Activated B cell treated with CpG ODN at 0.5 μM for 24 hours (primary cell): ENCODE results near the gene ATG16L2. TPM values are rescaled to one million over a fixed set of nuclear protein-coding genes. Genes with fewer than 3 reads are reported as not detected.
"Not testable (repeated sequence)": the region's sequence is repeated elsewhere in the genome, so short reads cannot be mapped to it uniquely, and the experiment has no call there.

ENCODE experiments used
- ATAC-seq: fragments of 200-7000 bp; cut with Tn5 transposase; one replicate; pipeline ENCODE4 v1.10.0; 2021; ENCODE audit warnings: low read depth, mild to moderate bottlenecking, moderate library complexity
- CTCF ChIA-PET: fragments of 350-600 bp; sonication (Branson Sonifier 250); formaldehyde crosslinking; loops from one replicate; lab custom pipeline; 2021; ENCODE audit warnings: antibody characterized with exemption; lab: Charles Lee
- POLR2A ChIA-PET: fragments of 350-600 bp; sonication (Branson Sonifier 250); formaldehyde crosslinking; loops from one replicate; lab custom pipeline; 2021; ENCODE audit warnings: antibody characterized with exemption; lab: Charles Lee
- DNase-seq: peaks from one replicate; pipeline ENCODE4 v3.0.0; 2022
- H3K27ac Mint-ChIP-seq: one replicate; pipeline ENCODE4 v1.8.0; 2020; ENCODE audit warnings: mixed read lengths
- H3K27me3 Mint-ChIP-seq: one replicate; pipeline ENCODE4 v1.8.0; 2021; ENCODE audit warnings: mixed read lengths
- H3K36me3 Mint-ChIP-seq: one replicate; pipeline ENCODE4 v1.8.0; 2021; ENCODE audit warnings: low read depth, mixed read lengths
- H3K4me1 Mint-ChIP-seq: one replicate; pipeline ENCODE4 v1.8.0; 2021; ENCODE audit warnings: mixed read lengths
- H3K4me3 Mint-ChIP-seq: one replicate; pipeline ENCODE4 v1.8.0; 2020; ENCODE audit warnings: mild to moderate bottlenecking, mixed read lengths
- H3K9me3 Mint-ChIP-seq: one replicate; pipeline ENCODE4 v1.8.0; 2020; ENCODE audit warnings: mixed read lengths
- intact Hi-C: fragments of 100-400 bp; cut with micrococcal nuclease; formaldehyde crosslinking; loops from one replicate; pipeline ENCODE4 v1.15.1; 2024
- total RNA-seq: library from RNA; stranded (reverse); gene quantifications from 2 replicates; pipeline ENCODE4 v1.2.3, GENCODE V29; 2022
- TF ChIP-seq, protein P1 (sequence below): fragments of 200-600 bp; IDR thresholded peaks from one replicate; pipeline ENCODE4 v1.8.0; 2022; ENCODE audit warnings: antibody characterized with exemption, mild to moderate bottlenecking

ATG16L2 gene
- total RNA-seq, 1 donor from 2014 or later: 96.7 TPM

DNA sequence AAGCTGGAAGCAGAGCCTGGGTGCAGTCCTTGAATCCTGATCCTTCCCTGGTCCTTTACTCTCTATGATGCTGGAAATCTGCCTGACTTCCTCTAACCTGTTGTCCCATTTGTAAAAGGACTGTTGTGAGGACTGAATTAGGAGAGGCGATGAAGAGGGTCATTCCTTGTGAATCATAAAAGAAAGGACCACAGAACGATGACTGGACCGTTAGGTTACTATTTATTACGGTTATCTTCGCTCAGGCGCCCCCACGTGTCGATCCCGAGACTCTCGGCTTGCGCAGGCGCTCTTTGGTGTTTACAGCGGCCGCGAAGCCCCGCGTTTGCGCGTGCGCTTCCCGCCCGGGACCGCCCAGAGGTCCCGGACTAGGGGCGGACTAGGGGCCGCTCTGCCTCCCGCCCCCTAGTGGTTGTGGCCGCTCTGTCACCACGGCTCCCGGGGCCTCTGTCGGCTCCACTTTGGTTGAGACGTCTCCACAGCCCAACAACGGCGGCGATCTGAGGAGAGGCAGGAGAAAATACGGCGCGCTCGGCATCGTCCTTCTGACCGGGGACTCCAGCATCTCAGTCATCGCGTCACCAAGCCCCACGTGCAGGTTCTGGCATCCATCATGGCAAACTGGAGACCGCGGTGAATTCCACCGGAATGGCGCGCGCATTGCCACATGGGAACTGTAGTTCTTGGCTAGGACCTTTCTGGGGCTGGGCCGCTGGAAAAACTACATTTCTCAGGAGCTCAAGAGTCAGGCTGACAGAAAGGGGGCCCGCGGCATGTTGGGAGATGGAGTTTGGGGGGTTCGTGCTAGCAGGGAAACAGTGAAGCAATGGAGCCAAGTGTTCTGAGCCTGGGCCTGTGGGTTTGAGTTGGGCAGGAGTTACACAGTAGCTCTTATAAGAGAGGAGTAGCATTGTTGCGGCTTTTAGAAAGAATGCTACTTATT lies 20.5 kb upstream of the ATG16L2 start, which contains the start of gene STARD10:
Gene STARD10, minus strand, starts transcription at position 623 of the 943 bp plus-strand sequence. CDS start 12,866 bp downstream, outside the sequence.
- CTCF ChIA-PET: interaction anchor here (0.8 to 3.7 kb wide), 11 partner anchors 20 to 384 kb away, joined by 3 to 144 read pairs (median 6); partner anchors contain the start of gene ATG16L2
- peaks cover 34% of the 10 kb centered on the region for H3K4me1 Mint-ChIP-seq
- peaks cover 2% of the 10 kb centered on the region for H3K36me3 Mint-ChIP-seq
- TF ChIP-seq, protein P1, sequence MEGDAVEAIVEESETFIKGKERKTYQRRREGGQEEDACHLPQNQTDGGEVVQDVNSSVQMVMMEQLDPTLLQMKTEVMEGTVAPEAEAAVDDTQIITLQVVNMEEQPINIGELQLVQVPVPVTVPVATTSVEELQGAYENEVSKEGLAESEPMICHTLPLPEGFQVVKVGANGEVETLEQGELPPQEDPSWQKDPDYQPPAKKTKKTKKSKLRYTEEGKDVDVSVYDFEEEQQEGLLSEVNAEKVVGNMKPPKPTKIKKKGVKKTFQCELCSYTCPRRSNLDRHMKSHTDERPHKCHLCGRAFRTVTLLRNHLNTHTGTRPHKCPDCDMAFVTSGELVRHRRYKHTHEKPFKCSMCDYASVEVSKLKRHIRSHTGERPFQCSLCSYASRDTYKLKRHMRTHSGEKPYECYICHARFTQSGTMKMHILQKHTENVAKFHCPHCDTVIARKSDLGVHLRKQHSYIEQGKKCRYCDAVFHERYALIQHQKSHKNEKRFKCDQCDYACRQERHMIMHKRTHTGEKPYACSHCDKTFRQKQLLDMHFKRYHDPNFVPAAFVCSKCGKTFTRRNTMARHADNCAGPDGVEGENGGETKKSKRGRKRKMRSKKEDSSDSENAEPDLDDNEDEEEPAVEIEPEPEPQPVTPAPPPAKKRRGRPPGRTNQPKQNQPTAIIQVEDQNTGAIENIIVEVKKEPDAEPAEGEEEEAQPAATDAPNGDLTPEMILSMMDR: peak; percentile 81
- POLR2A ChIA-PET: interaction anchor here (0.6 to 3.5 kb wide), 21 partner anchors 12 to 349 kb away, joined by 3 to 57 read pairs (median 7); partner anchors contain the start of genes ATG16L2 and FCHSD2
- DNase-seq (peak; percentile 94), ATAC-seq (peak; percentile 93)
- H3K9me3 Mint-ChIP-seq: no peaks in the 10 kb centered on the region
- H3K4me3 Mint-ChIP-seq: peak within 1 kb of the TSS; percentile 99
- H3K27ac Mint-ChIP-seq: peak within 1 kb of the TSS; percentile 100
- intact Hi-C loops: loop anchor here (1.0 to 2.0 kb wide), 7 partner anchors 12 to 110 kb away; partner anchors contain the start of gene ARAP1
- H3K27me3 Mint-ChIP-seq: no peaks in the 10 kb centered on the region

DNA sequence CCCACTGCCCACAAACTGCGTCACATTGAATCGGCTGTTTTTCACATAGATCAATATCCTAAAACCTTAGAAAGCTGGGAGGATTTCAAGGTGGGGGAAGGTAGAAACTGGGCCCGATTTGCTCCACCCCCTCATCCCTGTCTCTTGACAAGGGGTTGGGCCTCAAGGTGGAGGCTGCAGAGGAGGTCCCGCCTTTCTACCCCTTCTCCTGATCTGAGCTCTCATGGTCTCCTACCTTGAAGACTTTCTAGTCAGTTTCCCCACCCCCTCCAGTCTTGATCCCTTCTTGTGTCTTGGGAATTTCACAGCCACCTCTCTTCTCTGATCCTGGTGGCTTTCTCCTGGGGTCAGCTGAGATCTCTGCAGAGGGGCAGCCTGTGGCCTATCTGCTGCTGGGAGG lies 15.8 kb upstream of the ATG16L2 start:
- H3K27ac Mint-ChIP-seq: no peak overlapping the region
- H3K4me1 Mint-ChIP-seq: peaks cover 20% of the 10 kb centered on the region
- H3K9me3 Mint-ChIP-seq: no peaks in the 10 kb centered on the region
- TF ChIP-seq, protein P1: no peak
- H3K4me3 Mint-ChIP-seq: no peak overlapping the region
- H3K36me3 Mint-ChIP-seq: peaks cover 2% of the 10 kb centered on the region
- intact Hi-C loops: no loop called here
- DNase-seq (no peak), ATAC-seq (no peak)
- ChIA-PET CTCF (interaction anchor here (1.2 to 1.6 kb wide), 3 partner anchors 9 to 73 kb away, joined by 4 to 7 read pairs (median 5); no protein-coding TSS in a partner anchor), POLR2A (interaction anchor here (0.7 kb wide), 1 partner anchor 31 kb away, joined by 3 read pairs; no protein-coding TSS in a partner anchor)
- no peaks in the 10 kb centered on the region for H3K27me3 Mint-ChIP-seq

DNA sequence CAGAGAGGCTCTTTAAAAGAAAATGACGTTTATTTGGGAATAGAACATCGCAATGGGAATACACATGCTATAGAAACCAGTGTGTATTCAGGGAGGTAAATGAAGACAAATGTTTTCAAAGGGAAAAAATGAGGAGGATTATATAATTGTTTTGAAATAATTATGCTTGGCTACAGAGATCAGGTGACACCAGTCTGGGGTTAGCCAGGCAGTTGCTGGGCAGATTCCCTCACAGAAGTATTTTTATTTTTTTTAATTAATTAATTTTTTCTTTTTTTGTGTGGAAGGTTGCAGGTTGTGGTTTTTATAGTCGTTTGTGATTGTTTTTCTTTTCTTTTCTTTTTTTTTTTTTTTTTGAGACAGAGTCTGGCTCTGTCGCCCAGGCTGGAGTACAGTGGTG lies 14.8 kb upstream of the ATG16L2 start:
- Mint-ChIP-seq H3K9me3 (no peaks in the 10 kb centered on the region), H3K4me1 (peaks cover 12% of the 10 kb centered on the region), H3K4me3 (no peak overlapping the region), H3K36me3 (no peaks in the 10 kb centered on the region), H3K27me3 (no peaks in the 10 kb centered on the region), H3K27ac (no peak overlapping the region)
- TF ChIP-seq, protein P1: no peak
- ATAC-seq: no peak
- POLR2A ChIA-PET: no interaction called here
- CTCF ChIA-PET: interaction anchor here (0.6 to 1.4 kb wide), 2 partner anchors 8 to 11 kb away, joined by 3 to 4 read pairs; no protein-coding TSS in a partner anchor
- DNase-seq: no peak
- intact Hi-C loops: no loop called here

DNA sequence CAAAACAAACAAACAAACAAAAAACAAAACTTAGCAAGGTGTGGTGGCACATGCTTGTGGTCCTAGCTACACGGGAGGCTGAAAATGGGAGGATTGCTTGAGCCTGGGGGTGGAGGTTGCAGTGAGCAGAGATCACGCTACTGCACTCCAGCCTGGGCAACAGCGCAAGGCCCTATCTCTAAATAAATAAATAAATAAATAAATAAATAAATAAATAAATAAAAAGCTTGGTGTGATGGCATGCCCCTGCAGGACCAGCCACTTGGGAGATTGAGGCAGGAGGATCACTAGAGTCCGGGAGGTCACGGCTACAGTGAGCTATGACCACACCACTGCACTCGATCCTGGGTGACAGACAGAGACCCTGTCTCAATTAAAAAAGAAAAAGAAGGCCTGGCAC lies 11.4 kb upstream of the ATG16L2 start:
- Mint-ChIP-seq H3K27ac (no peak overlapping the region), H3K4me3 (no peak overlapping the region), H3K9me3 (no peaks in the 10 kb centered on the region), H3K4me1 (peaks cover 21% of the 10 kb centered on the region), H3K36me3 (no peaks in the 10 kb centered on the region), H3K27me3 (no peaks in the 10 kb centered on the region)
- POLR2A ChIA-PET: no interaction called here
- TF ChIP-seq, protein P1: no peak
- ATAC-seq (no peak), DNase-seq (no peak)
- CTCF ChIA-PET: no interaction called here
- intact Hi-C loops: loop anchor here (1.0 kb wide), 1 partner anchor 11 kb away; the partner anchor contains the start of gene ATG16L2

DNA sequence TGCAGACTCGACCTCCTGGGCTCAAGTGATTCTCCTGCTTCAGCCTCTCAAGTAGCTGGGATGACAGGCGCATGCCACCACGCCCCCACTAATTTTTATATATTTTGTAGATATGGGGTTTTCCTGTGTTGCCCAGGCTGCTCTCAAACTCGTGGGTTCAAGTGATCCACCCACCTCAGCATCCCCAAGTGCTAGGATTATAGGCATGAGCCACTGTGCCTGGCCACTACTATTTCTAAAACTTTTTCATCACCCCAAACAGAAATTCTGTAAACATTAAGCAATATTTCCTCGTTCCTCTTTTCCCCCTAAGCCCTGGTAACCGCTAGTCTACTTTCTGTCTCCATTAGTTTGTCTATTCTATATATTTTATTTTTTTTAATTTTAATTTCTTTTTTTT lies 9.0 kb upstream of the ATG16L2 start:
- Mint-ChIP-seq H3K4me3 (no peak overlapping the region), H3K9me3 (no peaks in the 10 kb centered on the region), H3K27me3 (no peaks in the 10 kb centered on the region), H3K4me1 (peaks cover 21% of the 10 kb centered on the region), H3K27ac (no peak overlapping the region), H3K36me3 (peaks cover 5% of the 10 kb centered on the region)
- ChIA-PET POLR2A (no interaction called here), CTCF (no interaction called here)
- TF ChIP-seq, protein P1: no peak
- DNase-seq (no peak), ATAC-seq (no peak)
- intact Hi-C loops: no loop called here

DNA sequence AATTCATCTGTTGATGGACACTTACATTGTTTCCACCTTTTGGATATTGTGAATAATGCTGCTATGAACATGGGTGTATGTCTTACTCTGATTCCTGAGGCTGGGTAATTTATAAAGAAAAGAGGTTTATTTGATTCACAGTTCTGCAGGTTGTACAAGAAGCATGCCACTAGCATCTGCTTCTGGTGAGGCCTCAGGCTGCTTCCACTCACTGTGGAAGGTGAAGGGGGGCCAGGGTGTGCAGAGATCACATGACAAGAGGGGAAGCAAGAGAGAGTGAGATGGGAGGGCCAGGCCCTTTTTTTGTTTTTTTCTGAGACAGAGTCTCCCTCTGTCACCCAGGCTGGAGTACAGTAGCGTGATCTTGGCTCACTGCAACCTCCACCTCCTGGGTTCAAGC lies 7.8 kb upstream of the ATG16L2 start:
- H3K27ac Mint-ChIP-seq, CTCF ChIA-PET, H3K27me3 Mint-ChIP-seq, DNase-seq, intact Hi-C loops, H3K9me3 Mint-ChIP-seq, ATAC-seq, POLR2A ChIA-PET, H3K36me3 Mint-ChIP-seq, H3K4me3 Mint-ChIP-seq: not testable (repeated sequence)
- H3K4me1 Mint-ChIP-seq: peaks cover 23% of the 10 kb centered on the region
